UCSD-AML1 (cell line): Measurements from ENCODE around the gene CDT1.

Experiments used
- DNase-seq: peaks from one replicate; lab custom pipeline; 2025; ENCODE audit not compliant: unreplicated experiment; lab: John Stamatoyannopoulos, UW

Gene CDT1

DNA sequence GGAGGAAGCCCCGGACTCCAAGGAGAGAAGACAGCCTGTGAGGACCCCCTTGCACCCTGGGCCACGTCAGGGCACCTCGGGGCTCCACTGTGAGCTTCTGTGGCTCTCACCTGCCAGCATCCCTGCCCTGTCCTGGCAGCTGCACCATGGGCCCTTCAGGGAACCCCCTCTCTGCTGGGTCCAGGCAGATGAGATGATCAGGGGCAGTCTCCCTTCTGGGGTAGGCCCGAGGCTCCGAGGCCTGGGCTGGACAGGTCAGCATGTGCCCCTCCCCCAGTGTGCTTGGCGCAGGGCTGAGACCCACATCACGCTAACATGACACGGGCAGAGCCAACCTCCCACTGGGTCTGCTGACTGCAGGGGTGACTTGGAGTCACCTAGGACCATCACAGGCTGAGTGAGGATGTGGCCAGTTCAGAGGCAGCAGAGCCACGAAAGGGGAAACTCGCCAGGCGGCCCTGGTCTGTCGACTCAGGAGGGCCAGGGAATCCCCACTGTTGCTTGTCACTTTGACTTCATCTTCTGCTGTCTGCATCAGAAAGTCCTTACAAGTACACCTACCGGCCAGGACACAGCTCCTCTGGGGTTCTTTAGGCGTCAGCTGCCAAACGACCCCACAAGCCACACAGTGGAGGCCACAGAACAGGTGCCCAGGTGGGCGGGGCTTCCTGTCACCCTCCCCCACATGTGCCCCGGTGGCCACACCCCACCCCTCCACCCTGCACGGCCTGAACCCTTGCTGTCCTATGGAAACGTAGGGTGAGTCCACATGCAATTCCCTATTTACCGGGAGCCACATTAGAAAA, 50.9 kb downstream of the CDT1 start:
- peak; percentile 47 for DNase-seq

GRCh38 chr16:88855176-88855575, 51.6 kb downstream of the CDT1 start:
- no peak for DNase-seq

DNA sequence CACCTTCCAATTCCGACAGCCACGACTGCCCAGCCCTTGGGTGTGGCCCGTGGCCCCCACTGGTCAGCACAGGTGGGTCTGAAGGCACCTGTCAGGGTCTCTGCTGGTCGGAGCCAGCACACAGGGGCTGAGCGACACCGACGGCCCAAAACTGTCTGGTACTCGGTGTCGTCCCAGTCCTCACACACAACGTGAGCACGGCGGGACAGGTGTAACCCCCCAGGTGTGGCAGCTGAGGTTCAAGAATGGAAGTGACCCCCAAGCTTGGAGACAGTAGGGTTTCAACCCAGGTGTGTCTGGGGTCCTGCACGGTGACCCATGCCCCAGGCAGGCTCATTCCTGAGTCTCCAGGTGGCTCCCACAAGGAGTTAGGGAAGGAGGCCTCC, 52.1 kb downstream of the CDT1 start:
- DNase-seq = no peak

GRCh38 chr16:88856122-88856827, 52.7 kb downstream of the CDT1 start:
- no peak for DNase-seq

DNA sequence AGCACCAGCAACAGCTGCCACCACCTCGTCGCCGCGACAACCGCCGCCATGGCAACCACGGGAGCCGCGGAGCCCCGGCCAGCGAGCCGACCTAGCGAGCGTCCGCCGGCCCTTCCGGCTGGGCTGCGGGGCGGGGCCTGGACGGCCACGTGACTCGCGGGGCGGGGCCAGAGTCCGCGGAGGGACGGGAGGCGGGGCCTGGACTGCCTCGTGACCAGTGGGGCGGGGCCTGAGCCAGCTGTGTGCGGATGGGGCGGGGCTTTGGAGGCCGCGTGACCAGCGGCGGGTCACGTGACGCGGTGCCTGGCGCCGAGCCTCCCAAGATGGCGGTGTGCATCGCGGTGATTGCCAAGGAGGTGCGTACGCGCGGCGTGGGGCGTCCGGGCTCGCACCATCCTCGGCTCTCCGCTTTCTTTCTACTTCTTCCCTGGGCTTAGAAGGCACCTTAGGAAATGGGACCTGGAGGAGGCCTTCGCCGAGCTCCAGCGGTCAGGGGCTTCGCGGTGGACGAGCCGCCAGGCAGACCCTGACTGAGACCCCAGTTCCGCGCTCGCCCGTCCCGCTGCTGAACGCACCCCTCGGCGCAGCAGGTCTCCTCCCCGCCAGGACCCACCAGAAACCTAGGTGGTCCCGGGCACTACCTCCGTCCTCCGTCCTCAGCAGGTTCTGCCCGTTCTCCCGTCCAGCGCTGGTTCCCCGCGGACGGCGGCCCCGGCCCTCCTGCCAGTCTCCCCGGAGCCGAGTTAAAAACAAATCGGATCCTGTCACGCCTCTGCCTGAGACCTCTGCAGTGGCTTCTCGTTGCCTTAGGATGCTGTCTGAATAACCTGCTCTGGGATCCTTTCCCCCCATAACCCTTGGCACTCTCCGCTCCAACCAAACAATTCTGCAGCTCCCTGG, 53.5 kb downstream of the CDT1 start, which contains the start of the genes GALNS and TRAPPC2L:
Gene GALNS (minus strand): TSS at position 120 of the 900 bp plus-strand sequence. CDS start 70 bp downstream, at position 50.
Gene TRAPPC2L (plus strand): TSS at position 300 of the 900 bp plus-strand sequence. CDS start 24 bp downstream, at position 324.
- DNase-seq = peak; percentile 98

DNA sequence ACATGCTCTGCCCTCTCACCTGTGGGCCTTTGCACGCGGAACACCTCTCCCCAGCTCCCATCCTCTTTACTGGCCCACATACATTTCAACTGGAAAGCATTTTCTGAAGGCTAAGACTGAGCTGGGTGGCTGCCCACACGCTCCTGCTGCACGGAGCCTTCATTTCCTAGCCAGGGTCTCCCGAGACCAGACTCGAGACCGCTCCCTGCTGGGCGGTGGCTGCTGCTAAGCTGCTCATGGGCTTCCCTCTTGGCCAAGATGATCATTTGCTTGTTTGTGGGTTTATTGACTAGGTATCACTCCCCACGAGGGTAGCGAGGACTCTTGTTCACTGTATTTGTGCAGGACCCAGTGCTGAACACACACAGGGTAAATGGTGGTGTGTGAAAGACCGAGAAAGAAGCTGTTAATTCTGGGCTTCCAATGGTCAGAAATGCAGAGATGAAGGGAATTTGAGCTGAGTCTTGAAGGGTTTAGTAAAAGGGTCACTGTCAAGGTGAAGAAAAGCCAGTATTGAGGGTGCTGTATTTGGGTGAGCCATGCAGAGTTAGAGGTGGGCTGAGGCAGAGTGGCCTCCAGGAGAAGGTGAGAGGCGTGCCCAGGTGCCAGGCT, 54.2 kb downstream of the CDT1 start:
- DNase-seq = peak; percentile 73
